HG03469 (cell line): ENCODE results near the gene NUP88.

Experiments
- ATAC-seq: cut with Tn5 transposase; IDR thresholded peaks from one replicate; pipeline ENCODE4 v1.9.1; 2021; ENCODE audit warnings: mild to moderate bottlenecking, moderate library complexity, moderate number of reproducible peaks; ENCODE audit not compliant: unreplicated experiment

Gene NUP88

GRCh38 chr17:5361426-5361825 is 58.0 kb downstream of the NUP88 start:
- ATAC-seq: no peak

- ATAC-seq: no peak
Measured at GRCh38 chr17:5355421-5356129, 63.9 kb downstream of the NUP88 start.

- ATAC-seq: no peak
Measured at GRCh38 chr17:5354886-5355415, 64.5 kb downstream of the NUP88 start.

- ATAC-seq: no peak
Measured at GRCh38 chr17:5354310-5354709, 65.2 kb downstream of the NUP88 start.

- ATAC-seq: no peak
Measured at GRCh38 chr17:5352681-5353289, 66.7 kb downstream of the NUP88 start.

- ATAC-seq: no peak
Measured at GRCh38 chr17:5344914-5345313, 74.5 kb downstream of the NUP88 start.
